HK-2 (cell line): Measurements from ENCODE around the gene HNRNPUL2.
"Not testable (repeated sequence)": the region's sequence is repeated elsewhere in the genome, so short reads cannot be mapped to it uniquely, and the experiment has no call there.

Experiments
- DNase-seq: peaks from one replicate; pipeline ENCODE4 v3.0.0-alpha.2; 2018; ENCODE audit not compliant: unreplicated experiment

Gene HNRNPUL2

GRCh38 chr11:62727165-62727871 lies at the start of gene HNRNPUL2:
TSS of gene HNRNPUL2 (minus strand) at chr11:62727457. CDS start at chr11:62727156, 301 bp downstream.
- DNase-seq, result peak; percentile 95

GRCh38 chr11:62775646-62776045 lies 48.4 kb upstream of the HNRNPUL2 start:
- DNase-seq, result no peak

GRCh38 chr11:62774407-62774806 lies 47.1 kb upstream of the HNRNPUL2 start:
- DNase-seq, result no peak

- peak; percentile 93 for DNase-seq
Observed at GRCh38 chr11:62771144-62772021, 44.1 kb upstream of the HNRNPUL2 start, which contains the start of gene TAF6L. TSS of gene TAF6L (plus strand) at chr11:62771396. CDS start at chr11:62775784, 4,388 bp downstream.

- no peak for DNase-seq
Observed at GRCh38 chr11:62770778-62771143, 43.5 kb upstream of the HNRNPUL2 start.

GRCh38 chr11:62760867-62761227 lies 33.6 kb upstream of the HNRNPUL2 start:
- not testable (repeated sequence) for DNase-seq

GRCh38 chr11:62757846-62758788 lies 30.9 kb upstream of the HNRNPUL2 start:
- no peak for DNase-seq

- DNase-seq, result no peak
Observed at GRCh38 chr11:62755086-62755615, 27.9 kb upstream of the HNRNPUL2 start.

GRCh38 chr11:62753736-62754603 lies 26.7 kb upstream of the HNRNPUL2 start, which contains the start of gene ZBTB3:
TSS of gene ZBTB3 (minus strand) at chr11:62754160. CDS start at chr11:62753664, 496 bp downstream.
- DNase-seq, result peak; percentile 93

- no peak for DNase-seq
Observed at GRCh38 chr11:62752994-62753735, 25.9 kb upstream of the HNRNPUL2 start.

- DNase-seq, result no peak
Observed at GRCh38 chr11:62752177-62752785, 25.0 kb upstream of the HNRNPUL2 start.

- DNase-seq, result not testable (repeated sequence)
Observed at GRCh38 chr11:62749931-62750330, 22.7 kb upstream of the HNRNPUL2 start.

- DNase-seq, result no peak
Observed at GRCh38 chr11:62747475-62748160, 20.4 kb upstream of the HNRNPUL2 start.

- DNase-seq, result no peak
Observed at GRCh38 chr11:62737196-62737595, 9.9 kb upstream of the HNRNPUL2 start.

- no peak for DNase-seq
Observed at GRCh38 chr11:62732830-62733229, 5.6 kb upstream of the HNRNPUL2 start.

- not testable (repeated sequence) for DNase-seq
Observed at GRCh38 chr11:62730076-62730475, 2.8 kb upstream of the HNRNPUL2 start.

- DNase-seq, result peak; percentile 73
Observed at GRCh38 chr11:62728171-62728988, 1.1 kb upstream of the HNRNPUL2 start, which contains the start of gene TTC9C. TSS of gene TTC9C (plus strand) at chr11:62728486. CDS start at chr11:62728849, 363 bp downstream.

- DNase-seq, result peak; percentile 76
Observed at GRCh38 chr11:62727872-62728170, 564 bp upstream of the HNRNPUL2 start.
